Activated T-helper 1 cell treated with anti-CD3 and anti-CD28 coated beads, Interleukin-2, amount 50 U/mL, for 16 hours (primary cell): ENCODE data around the gene EARS2.

Experiments used
- DNase-seq, 2 donors: peaks; one replicate each; pipeline ENCODE4 v3.0.0-alpha.2; 2020; ENCODE audit warnings: low read depth in 1 of 2, low spot score in 1 of 2

Gene EARS2

DNA sequence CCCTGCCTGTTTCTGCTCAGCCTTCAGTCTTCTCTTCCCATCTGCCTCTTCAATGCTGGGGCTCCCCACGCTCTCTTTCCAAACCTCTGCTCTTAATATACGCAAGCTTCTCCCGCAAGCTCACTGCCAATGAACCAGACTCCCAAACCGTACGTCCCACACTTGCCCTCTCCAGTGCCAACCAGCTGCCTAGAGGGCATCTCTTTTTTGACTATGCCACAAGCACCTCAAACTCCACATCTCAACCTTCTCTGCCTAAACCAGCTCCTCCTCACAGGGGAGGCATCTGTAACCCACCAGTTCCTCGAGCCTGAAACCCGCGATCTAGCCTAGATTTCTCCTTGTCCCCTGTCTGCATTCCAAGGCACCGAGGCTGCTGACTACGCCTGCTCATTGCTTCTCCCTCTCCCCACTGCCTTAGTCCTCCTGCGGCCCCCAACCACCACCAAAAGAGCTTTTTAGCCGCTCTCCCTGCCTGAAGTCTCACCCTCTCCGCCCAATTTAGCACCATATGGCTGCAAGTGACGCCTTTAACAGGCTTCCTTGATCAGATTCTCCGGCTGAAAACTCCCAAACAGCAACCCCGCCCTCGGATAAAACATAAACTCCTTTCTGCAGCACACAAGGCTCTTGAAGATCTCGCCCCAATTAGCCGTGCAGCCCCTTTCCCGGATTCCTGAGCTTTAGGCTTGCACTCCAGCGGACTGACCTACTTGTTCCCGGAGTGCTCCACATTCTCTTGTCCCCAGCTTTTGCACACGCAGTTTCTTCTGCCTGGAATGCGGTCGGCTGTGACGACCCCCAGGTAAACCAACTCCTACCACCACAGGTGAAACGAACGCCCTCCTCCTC, 48.3 kb downstream of the EARS2 start:
- no peak for DNase-seq

DNA sequence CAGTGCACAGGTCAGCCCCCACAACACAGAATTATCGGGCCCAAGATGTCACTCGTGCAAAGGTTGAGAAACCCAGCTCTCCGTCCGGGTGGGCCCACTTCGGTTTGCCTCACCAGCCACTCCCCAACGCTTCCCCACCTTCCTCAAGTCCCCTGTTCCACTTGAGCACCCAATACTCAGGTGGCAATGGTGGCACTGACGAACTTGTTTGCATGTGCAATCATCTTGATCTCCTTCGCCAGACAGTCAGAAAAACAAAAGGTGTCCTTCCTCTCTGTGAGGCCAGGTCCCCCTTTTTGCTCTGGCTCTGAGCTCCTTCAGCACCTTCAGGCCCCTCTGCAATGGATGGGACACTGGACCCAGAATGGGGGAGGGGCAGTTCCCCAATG, 50.5 kb downstream of the EARS2 start:
- DNase-seq, result no peak

DNA sequence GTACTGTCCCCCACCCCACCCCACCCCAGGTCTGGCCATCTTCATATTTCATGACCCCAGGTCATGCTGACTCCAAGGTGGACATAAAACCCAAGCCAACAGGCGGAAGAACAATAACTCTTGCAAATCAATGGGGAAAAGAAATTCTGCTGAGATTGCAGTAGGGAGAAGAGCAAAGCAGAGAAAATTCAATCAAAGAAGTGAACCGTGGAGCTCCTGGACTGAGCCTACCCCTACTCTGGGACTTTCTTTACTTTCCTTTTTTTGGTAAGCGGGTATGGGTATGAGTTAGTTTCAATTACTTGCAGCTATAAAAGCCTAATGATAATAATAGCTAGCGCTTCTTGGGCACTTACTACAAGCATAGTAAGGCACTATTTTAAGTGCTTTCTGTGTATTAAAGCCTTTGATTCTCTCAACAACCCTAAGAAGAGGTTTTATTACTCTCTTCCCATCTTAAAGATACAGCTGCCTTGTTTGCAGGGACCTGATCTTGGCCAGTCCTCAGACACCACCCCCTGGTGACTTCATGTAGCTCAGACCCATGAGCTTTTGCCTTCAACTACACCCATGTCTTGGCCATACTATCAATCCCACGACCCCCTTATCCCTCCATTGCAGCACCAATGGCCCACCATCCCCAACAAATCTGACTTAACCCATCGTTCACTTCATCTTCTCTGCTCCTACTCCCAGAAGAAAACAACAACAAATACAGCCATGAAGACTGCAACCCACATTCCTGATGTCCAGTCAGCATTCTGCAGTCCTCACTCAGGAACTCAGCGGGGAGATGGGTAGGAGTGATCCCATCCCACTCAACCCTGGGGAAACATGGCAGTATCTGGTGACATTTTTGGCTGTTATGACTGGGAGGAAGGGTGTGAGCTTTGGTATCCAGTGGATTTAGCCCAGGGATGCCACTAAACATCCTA, 51.2 kb downstream of the EARS2 start:
- no peak for DNase-seq

- DNase-seq, result no peak
Measured at GRCh38 chr16:23505180-23505665, 51.9 kb downstream of the EARS2 start.

DNA sequence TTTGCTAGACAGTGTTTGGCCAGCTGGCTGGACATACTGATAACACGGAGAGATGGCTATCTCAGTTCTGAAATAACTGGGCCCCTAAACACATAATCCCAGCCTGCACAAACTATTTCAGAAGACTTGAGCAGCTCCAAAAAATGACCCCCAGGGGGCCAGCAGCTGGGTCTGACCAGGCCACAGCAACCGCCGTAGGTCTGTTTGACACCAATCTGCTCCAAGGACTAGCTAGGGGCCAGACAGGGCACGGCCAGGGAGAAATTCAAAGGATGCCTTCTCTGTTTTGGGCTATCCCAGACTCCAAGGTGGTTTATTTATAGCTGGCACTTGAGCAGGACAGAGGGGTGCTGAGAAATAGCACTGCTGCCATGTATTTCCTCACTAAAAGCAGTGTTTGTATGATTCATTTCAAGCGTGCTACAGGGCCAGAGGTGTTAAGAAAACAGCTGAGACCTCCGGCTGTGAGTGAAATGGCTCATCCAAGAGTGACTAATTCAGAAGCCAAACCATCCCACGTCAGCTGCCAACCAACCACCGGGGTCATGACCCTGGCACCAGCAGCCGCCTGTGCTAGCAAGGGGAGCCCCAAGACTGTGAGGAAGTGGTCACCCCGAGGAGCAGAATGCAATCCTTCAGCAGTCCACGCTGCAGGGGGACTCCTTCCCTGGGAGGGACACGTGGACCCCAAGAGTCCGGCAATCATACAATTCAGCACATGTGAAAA, 52.5 kb downstream of the EARS2 start:
- DNase-seq, result peak; percentile 32 to 50

DNA sequence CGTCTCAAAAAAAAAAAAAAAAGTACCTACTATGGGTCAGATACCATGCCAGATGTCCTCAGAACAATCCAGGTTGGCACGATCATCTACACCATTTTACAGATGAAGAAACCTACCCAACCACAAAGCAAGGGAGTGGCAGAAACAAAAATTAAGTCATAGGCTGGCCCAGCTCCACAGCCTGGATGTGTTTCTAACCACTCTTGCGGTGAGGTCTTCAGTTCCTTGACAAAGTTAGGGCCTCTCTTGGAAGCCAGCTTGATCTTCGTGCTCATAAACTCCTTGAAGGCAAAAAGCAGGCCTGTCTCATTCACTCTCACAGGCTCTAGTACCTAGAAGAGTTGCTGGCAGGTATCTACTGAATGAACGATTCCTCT, 53.1 kb downstream of the EARS2 start:
- DNase-seq, result no peak

DNA sequence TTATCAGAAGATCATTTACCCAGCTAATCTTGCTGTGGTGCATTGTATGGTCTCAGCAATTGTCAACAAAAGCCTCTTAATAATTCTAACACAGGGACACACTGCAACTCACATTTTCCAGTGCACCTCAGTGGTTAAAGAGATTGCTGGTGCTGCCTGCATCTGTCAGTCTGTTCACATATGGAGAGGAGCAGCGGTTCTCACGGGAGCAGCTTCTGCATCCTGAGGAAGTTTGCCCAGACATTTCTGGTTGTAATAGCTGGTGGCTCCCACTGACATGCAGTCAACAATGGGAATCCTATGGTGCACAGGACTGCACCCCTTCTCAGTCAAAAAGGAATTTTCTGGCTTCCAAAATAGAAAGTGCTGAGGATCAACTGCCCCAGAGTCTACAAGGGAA, 54.7 kb downstream of the EARS2 start:
- no peak for DNase-seq

- no peak for DNase-seq
Measured at GRCh38 chr16:23501291-23501690, 55.9 kb downstream of the EARS2 start.

DNA sequence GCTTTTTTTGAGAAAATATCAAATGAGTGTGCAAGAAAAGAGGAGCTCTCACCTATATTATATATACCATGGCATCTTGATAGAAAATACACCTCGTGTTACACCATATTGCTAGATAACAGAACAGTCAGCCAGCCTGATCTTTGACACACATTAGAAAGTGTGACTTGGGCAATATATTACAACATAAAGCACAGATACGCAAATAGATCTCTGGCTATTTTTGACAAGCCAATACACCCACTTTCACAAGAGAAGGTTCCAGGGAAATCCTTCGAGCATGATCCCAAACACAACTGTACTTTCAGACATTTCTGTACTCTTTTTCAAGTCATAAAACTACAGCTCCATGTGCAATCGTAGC, 56.3 kb downstream of the EARS2 start:
- no peak for DNase-seq

- DNase-seq, result no peak
Measured at GRCh38 chr16:23500212-23500861, 56.8 kb downstream of the EARS2 start.

- no peak for DNase-seq
Measured at GRCh38 chr16:23499801-23500200, 57.3 kb downstream of the EARS2 start.

GRCh38 chr16:23498863-23499262, 58.3 kb downstream of the EARS2 start:
- no peak for DNase-seq

DNA sequence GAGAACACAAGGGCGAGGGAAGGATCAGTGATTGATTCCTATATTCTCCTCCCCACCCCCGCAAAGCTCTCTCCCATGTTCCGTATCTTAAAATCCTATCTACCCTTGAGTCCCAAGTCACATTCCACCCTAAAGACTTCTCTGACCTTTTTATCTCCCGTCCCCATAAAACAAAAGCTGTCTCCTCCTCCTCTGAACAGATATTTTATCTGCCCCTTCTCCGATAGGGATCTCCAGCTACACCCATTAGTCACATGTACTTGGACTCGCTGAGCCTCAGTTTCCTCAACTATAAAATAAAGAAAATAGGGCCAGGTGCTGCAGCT, 59.6 kb downstream of the EARS2 start:
- DNase-seq, result no peak

DNA sequence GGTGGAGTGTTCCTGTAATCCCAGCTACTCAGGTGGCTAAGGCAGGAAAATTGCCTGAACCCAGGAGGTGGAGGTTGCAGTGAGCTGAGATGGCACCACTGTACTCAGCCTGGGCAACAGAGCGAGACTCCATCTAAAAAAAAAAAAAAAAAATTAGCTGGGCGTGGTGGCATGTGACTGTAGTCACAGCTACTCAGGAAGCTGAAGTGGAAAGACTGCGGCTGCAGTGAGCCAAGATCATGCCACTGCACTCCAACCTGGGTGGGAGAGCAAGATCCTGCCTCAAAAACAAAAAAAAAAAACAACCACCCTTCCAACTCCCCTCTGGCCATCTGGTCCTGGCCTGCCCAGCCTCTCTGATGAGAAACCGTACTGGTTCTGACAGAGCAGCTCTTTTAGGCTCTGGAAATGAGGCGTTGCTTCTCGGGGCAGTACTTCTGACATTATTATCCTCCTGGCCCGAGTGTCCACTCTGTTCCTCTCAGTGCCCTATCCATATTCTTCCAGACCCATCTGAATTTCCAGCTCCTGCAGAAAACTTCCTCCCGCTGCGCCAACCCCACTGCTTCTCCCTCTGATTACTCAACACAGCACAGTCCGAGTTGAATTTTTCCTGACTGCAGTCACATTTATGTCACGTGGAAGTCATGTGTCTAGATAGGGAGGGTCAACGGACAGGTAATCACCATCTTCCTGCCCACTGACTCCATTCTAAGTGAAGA, 60.2 kb downstream of the EARS2 start:
- no peak for DNase-seq

DNA sequence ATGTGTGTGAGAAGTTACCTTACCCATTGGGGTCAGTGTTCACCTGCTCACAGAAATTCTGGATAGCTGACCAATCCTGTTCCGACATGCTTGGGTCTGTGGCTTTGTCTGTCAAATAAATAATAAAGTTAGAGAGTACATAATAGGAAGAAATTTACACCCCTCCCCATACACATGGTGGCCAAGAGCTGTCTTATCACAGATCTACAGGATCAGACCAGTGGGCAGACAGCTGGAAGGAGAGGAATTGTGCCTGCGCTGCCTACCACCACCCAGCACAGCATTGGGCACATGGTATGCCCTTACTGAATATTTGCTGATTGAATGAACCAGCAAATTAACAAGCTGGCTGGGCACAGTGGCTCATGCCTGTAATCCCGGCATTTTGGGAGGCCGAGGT, 61.5 kb downstream of the EARS2 start:
- DNase-seq, result no peak

DNA sequence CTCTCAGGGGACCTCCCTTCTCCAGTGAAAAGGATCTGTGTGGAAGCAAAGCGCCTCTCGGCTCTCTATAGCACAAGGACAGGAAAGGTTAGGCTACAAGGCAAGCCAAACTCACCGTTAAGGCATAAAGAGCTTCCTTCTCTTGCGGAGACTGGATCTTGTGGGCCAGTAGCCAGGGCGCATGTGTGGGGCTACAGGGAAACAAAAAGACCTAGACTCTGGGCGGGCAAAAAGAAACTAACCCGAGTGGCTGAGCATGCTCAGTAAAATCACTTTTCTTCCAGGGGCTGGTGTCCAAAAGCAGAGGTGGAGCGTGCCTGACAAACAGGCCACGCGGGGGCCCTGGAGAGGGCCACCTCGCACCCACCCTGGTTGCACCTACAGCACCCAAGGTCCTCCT, 63.0 kb downstream of the EARS2 start:
- DNase-seq, result no peak

DNA sequence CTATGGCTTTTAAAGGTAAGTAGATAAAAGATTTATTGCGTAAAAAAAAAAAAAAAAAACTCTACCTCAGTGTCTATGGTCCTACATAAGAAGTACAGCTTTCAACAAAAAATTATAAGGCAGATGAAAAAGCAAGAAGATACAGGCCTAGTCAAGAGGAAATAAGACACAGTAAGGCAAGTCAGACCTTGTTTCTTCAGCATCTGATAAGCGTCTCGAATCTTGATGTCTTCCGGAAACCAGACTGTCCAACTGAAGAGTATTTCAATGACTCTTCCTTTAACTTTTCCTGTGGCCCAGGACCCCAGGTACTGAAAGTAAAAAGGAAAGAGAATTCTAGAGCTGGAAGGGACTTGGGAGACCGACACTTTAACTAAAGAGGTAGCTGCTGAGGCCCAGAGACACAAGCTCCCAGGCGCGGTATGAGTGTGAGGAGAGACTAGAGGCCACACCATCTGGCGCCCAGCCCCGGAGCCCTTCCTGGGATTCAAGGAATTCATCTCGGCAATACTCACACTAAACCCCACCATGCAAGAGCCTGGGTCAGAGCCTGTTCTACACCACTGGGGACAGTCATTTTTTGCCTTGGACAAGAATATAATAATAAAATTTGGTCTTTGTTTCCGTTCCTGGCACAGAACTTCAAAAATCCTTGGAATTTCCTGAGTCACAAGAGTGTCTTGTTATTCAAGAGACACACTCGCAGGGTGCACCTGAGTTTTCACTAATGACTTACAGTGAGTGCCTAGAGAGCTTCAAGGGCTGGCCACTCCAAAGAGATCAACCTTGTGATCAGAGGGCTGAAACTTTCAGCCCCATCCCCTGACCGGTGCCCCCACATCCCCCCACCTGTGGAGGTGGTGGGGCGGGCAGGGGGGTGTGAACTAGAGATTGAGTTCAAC, 65.4 kb downstream of the EARS2 start:
- no peak for DNase-seq

DNA sequence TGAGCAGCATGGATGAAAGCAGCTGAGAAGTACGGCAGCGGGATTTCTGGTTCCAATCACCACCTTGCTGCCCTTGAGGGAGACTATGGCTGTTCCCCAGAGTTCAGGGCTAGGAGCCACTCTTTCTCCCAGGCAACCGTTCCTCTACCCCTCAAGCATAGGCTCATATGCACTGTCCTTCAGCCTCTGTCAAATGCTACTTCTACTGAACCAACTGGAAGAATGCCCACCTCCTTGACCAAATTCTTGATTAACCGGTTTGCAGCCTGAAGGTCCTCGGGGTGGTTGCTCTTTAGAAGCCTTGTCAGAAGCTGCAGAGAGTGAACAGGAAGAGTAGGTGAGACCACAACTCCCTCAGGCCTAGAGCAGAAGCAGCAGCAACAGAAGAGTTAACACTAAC, 70.7 kb downstream of the EARS2 start:
- DNase-seq, result no peak

DNA sequence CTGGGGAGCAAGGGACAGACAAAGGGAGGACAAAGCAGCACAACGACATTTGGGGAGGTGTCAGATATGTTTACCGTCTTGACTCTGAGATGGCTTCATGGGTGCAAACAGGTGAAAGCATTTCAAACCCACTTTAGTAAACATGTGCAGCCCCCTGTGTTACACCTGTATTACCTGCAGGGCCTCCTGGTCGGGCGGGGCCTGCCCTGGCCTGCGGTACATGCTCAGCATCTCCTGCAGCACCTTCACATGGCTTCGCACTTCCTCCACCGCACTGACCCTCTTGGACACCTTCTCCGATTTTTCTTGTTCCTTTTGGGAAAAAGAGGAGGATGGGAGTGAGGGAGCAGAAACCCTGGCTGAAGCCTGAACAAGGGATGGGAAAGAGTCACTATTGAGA, 71.3 kb downstream of the EARS2 start:
- no peak for DNase-seq

DNA sequence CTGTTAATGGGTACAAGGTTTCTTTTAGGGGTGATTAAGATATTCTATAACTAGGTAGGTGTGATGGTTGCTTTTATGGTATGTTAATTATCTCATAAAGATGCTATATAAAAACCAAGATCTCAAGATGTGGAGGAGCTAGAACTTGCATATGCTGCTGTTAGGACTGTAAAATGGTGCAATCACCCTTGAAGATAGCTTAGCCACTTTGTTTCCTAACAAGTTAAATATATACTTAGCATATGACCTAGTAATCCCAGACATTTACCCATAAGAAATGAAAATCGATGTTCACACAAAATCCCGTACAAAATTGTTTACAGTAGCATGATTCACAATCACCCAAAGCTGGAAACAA, 71.9 kb downstream of the EARS2 start:
- no peak for DNase-seq
